Measurements from ENCODE around the gene USF2.

Gene USF2

GRCh38 chr19:35276706-35277281 is 8.0 kb downstream of the USF2 start:
- Histone ChIP-seq H3K9me3 (ENCODE audit: control insufficient read depth, insufficient read depth, low read depth, low read length) (no peaks in the 10 kb centered on the region), H3K4me1 (ENCODE audit: control insufficient read depth, insufficient read depth, low read length) (no peaks in the 10 kb centered on the region), H3K36me3 (ENCODE audit: control insufficient read depth in 2 of 2, insufficient read depth in 1 of 2, low read length in 2 of 2) (peaks cover 61 to 73% of the 10 kb centered on the region in 2 experiments), H3K27ac (ENCODE audit: extremely low read depth, low read depth, low read length) (peak overlapping the region; percentile 17; the same call in 1 of the 2 replicates), H3K4me3 (ENCODE audit: low read depth, low read length) (no peak overlapping the region)
- POLR2A ChIA-PET = interaction anchor here (1.3 to 4.2 kb wide), 2 partner anchors 12 to 14 kb away, joined by 3 to 23 read pairs; no protein-coding TSS in a partner anchor
- no peak for TF ChIP-seq SETDB1 (IDR thresholded peaks at IDR 0.05; ENCODE audit: insufficient read length, low read length)
- peak; percentile 27; the same call in 1 of the 2 replicates for TF ChIP-seq KLF1 (tag by site-specific recombination; IDR thresholded peaks at IDR 0.05)
- CTCF ChIA-PET = interaction anchor here (0.7 to 3.8 kb wide), 2 partner anchors 10 to 95 kb away, joined by 3 to 17 read pairs; no protein-coding TSS in a partner anchor

DNA sequence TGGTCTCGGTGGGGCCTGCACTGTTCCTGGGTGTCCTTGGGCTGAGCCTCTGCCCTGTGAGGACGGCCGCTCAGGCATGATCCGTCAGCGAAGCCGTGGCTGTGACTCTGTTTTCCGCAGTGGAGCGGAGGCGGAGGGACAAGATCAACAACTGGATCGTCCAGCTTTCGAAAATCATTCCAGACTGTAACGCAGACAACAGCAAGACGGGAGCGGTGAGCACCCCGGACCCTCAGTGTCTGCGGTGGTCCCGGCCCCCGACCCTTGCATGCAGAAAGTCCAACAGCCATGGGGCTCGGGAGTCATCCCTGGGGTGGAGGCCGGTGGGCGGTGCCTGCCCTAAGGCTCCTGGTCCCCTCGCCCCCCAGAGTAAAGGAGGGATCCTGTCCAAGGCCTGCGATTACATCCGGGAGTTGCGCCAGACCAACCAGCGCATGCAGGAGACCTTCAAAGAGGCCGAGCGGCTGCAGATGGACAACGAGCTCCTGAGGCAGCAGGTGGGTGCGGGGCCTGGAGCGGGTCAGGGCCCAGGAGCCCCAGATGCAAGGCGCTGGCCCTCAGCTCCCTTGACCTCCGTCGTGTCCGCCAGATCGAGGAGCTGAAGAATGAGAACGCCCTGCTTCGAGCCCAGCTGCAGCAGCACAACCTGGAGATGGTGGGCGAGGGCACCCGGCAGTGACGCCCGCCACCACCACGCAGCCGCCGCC is 10.0 kb downstream of the USF2 start:
- POLR2A ChIA-PET = interaction anchor here (0.6 to 4.2 kb wide), 3 partner anchors 14 to 126 kb away, joined by 3 to 23 read pairs (median 3); no protein-coding TSS in a partner anchor

GRCh38 chr19:35279374-35279773 is 10.6 kb downstream of the USF2 start:
- Histone ChIP-seq H3K4me3 (ENCODE audit: low read depth, low read length) (no peak overlapping the region), H3K36me3 (ENCODE audit: control insufficient read depth in 2 of 2, insufficient read depth in 1 of 2, low read length in 2 of 2) (peaks cover 36 to 47% of the 10 kb centered on the region in 2 experiments), H3K9me3 (ENCODE audit: control insufficient read depth, insufficient read depth, low read depth, low read length) (no peaks in the 10 kb centered on the region), H3K27ac (ENCODE audit: extremely low read depth, low read depth, low read length) (no peak overlapping the region), H3K4me1 (ENCODE audit: control insufficient read depth, insufficient read depth, low read length) (no peaks in the 10 kb centered on the region)
- CTCF ChIA-PET = interaction anchor here (3.6 kb wide), 1 partner anchor 9 kb away, joined by 21 read pairs; the partner anchor contains the start of gene USF2
- TF ChIP-seq BCL11A (tag by site-specific recombination; IDR thresholded peaks at IDR 0.05; ENCODE audit: low read depth) (no peak), GLIS2 (tag by site-specific recombination; IDR thresholded peaks at IDR 0.05) (peak; percentile 25; the same call in 1 of the 2 replicates)
- POLR2A ChIA-PET = interaction anchor here (0.6 to 4.2 kb wide), 3 partner anchors 15 to 231 kb away, joined by 3 to 23 read pairs (median 3); no protein-coding TSS in a partner anchor

More for the DNA sequence above, 10.0 kb downstream of the USF2 start:
- no peaks in the 10 kb centered on the region for H3K4me1 ChIP-seq (ENCODE audit: control insufficient read depth, insufficient read depth, low read length)
- H3K36me3 ChIP-seq (ENCODE audit: control insufficient read depth in 2 of 2, insufficient read depth in 1 of 2, low read length in 2 of 2) = peaks cover 42 to 53% of the 10 kb centered on the region in 2 experiments
- CTCF ChIA-PET = interaction anchor here (0.6 to 0.9 kb wide), 4 partner anchors 74 to 458 kb away, joined by 3 to 4 read pairs (median 3); no protein-coding TSS in a partner anchor
- 0 out of 2 replicates have a peak, but pooled peaks have one; percentile 10 for TF ChIP-seq ZFHX2 (tag by site-specific recombination; conservative IDR thresholded peaks at IDR 0.05)
- TF ChIP-seq ZNF221 (tag by site-specific recombination; IDR thresholded peaks at IDR 0.05; ENCODE audit: borderline replicate concordance) = no peak
- no peak overlapping the region for H3K27ac ChIP-seq (ENCODE audit: extremely low read depth, low read depth, low read length)
- H3K9me3 ChIP-seq (ENCODE audit: control insufficient read depth, insufficient read depth, low read depth, low read length) = no peaks in the 10 kb centered on the region
- H3K4me3 ChIP-seq (ENCODE audit: low read depth, low read length) = no peak overlapping the region

GRCh38 chr19:35279985-35280821 is 11.4 kb downstream of the USF2 start:
- Histone ChIP-seq H3K27ac (ENCODE audit: extremely low read depth, low read depth, low read length) (no peak overlapping the region), H3K36me3 (ENCODE audit: control insufficient read depth in 2 of 2, insufficient read depth in 1 of 2, low read length in 2 of 2) (peaks cover 27 to 39% of the 10 kb centered on the region in 2 experiments), H3K4me1 (ENCODE audit: control insufficient read depth, insufficient read depth, low read length) (no peaks in the 10 kb centered on the region), H3K4me3 (ENCODE audit: low read depth, low read length) (no peak overlapping the region), H3K9me3 (ENCODE audit: control insufficient read depth, insufficient read depth, low read depth, low read length) (no peaks in the 10 kb centered on the region)
- TF ChIP-seq ZFHX2 (tag by site-specific recombination; conservative IDR thresholded peaks at IDR 0.05) = peak; percentile 28; the same call in 1 of the 2 replicates
- TF ChIP-seq ZNF184 (tag by site-specific recombination; IDR thresholded peaks at IDR 0.05) = no peak
- 0 out of 2 replicates have a peak, but pooled peaks have one; percentile 5 for TF ChIP-seq SP2 (tag by site-specific recombination; IDR thresholded peaks at IDR 0.05)
- peak; percentile 26; the same call in 1 of the 2 replicates for TF ChIP-seq SCRT2 (tag by site-specific recombination; IDR thresholded peaks at IDR 0.05)
- 0 out of 2 replicates have a peak, but pooled peaks have one; percentile 24 for TF ChIP-seq EGR2 (tag by site-specific recombination; IDR thresholded peaks at IDR 0.05; ENCODE audit: low read depth)
- POLR2A ChIA-PET = interaction anchor here (0.5 to 4.2 kb wide), 5 partner anchors 9 to 230 kb away, joined by 3 to 23 read pairs (median 5); no protein-coding TSS in a partner anchor
- CTCF ChIA-PET = interaction anchor here (1.0 to 3.6 kb wide), 2 partner anchors 10 to 213 kb away, joined by 4 to 21 read pairs; partner anchors contain the start of gene USF2

Measured in HEK293 (cell line).